GM23338 (cell line): ENCODE data around the gene UPK3B. TPM values are rescaled to one million over a fixed set of nuclear protein-coding genes. Genes with fewer than 3 reads are reported as not detected.
"Not testable (repeated sequence)": the region's sequence is repeated elsewhere in the genome, so short reads cannot be mapped to it uniquely, and the experiment has no call there.

ENCODE experiments used
- ATAC-seq: fragments of 200-7000 bp; cut with Tn5 transposase; 3 replicates; pipeline ENCODE4 v1.9.1; 2020
- DNase-seq: peaks from one replicate; pipeline ENCODE4 v3.0.0-alpha.2; 2015; ENCODE audit warnings: low spot score
- H2AFZ ChIP-seq: fragments of 200-600 bp; sonication (generic); 2 replicates; pipeline ENCODE4 v1.8.0; 2016; ENCODE audit warnings: antibody characterized with exemption, mild to moderate bottlenecking, moderate library complexity
- H3F3A ChIP-seq: fragments of 200-600 bp; sonication (generic); replicated peaks from 2 replicates; pipeline ENCODE4 v1.8.0; 2017; ENCODE audit warnings: antibody characterized with exemption, mixed run types, low read depth
- H3K27ac ChIP-seq: fragments of 200-600 bp; sonication (generic); 2 replicates; pipeline ENCODE4 v1.6.1; 2016; ENCODE audit warnings: low read depth
- H3K27me3 ChIP-seq: fragments of 200-600 bp; sonication (generic); 2 replicates; pipeline ENCODE4 v1.8.0; 2016; ENCODE audit warnings: mild to moderate bottlenecking, mixed run types, moderate library complexity; ENCODE audit not compliant: insufficient read depth
- H3K36me3 ChIP-seq: fragments of 200-600 bp; sonication (generic); 2 replicates; pipeline ENCODE4 v1.8.0; 2016; ENCODE audit warnings: mild to moderate bottlenecking; ENCODE audit not compliant: insufficient read depth
- H3K4me1 ChIP-seq: fragments of 200-600 bp; sonication (generic); 2 replicates; pipeline ENCODE4 v1.8.0; 2016; ENCODE audit warnings: mild to moderate bottlenecking, moderate library complexity; ENCODE audit not compliant: insufficient read depth
- H3K4me2 ChIP-seq: fragments of 200-600 bp; sonication (generic); 2 replicates; pipeline ENCODE4 v1.7.1; 2017; ENCODE audit warnings: mixed run types
- H3K4me3 ChIP-seq: fragments of 200-600 bp; sonication (generic); 2 replicates; pipeline ENCODE4 v1.6.1; 2016; ENCODE audit warnings: mixed run types
- H3K79me2 ChIP-seq: fragments of 200-600 bp; sonication (generic); replicated peaks from 2 replicates; pipeline ENCODE4 v1.8.0; 2017; ENCODE audit warnings: mild to moderate bottlenecking; ENCODE audit not compliant: insufficient read depth
- H3K9me2 ChIP-seq: fragments of 200-600 bp; sonication (generic); 2 replicates; pipeline ENCODE4 v1.8.0; 2017; ENCODE audit not compliant: insufficient read depth
- H4K20me1 ChIP-seq: fragments of 200-600 bp; sonication (generic); replicated peaks from 2 replicates; pipeline ENCODE4 v1.8.0; 2017; ENCODE audit warnings: mild to moderate bottlenecking; ENCODE audit not compliant: insufficient read depth
- H3K27ac Mint-ChIP-seq: 2 replicates; pipeline ENCODE4 v1.8.0; 2020; ENCODE audit warnings: inconsistent platforms, mild to moderate bottlenecking, moderate library complexity, mixed read lengths
- H3K27me3 Mint-ChIP-seq: 3 replicates; pipeline ENCODE4 v1.8.0; 2022; ENCODE audit warnings: low read depth, mild to moderate bottlenecking, moderate library complexity, mixed read lengths, inconsistent platforms; ENCODE audit not compliant: insufficient read depth, poor library complexity
- H3K36me3 Mint-ChIP-seq: 3 replicates; pipeline ENCODE4 v1.8.0; 2021; ENCODE audit warnings: low read depth, mild to moderate bottlenecking, inconsistent platforms, moderate library complexity, mixed read lengths
- H3K4me1 Mint-ChIP-seq: 3 replicates; pipeline ENCODE4 v1.8.0; 2020; ENCODE audit warnings: mild to moderate bottlenecking, inconsistent platforms, mixed read lengths
- H3K4me3 Mint-ChIP-seq: 3 replicates; pipeline ENCODE4 v1.8.0; 2021; ENCODE audit warnings: moderate library complexity, mild to moderate bottlenecking, inconsistent platforms, mixed read lengths
- H3K9me3 Mint-ChIP-seq: 3 replicates; pipeline ENCODE4 v1.8.0; 2020; ENCODE audit warnings: moderate library complexity, mild to moderate bottlenecking, inconsistent platforms, mixed read lengths
- polyA plus RNA-seq: library from polyadenylated mRNA; unstranded; fragments of >200 nt; fragmentation: Nextera tagmentation; extraction: Ambion mirVana; gene quantifications from 2 replicates; pipeline ENCODE4 v1.2.1, GENCODE V29; 2016
- total RNA-seq: library from RNA; depleted of rRNA; stranded (reverse); fragments of >200 nt; shearing (Covaris generic); gene quantifications from 2 replicates; pipeline ENCODE4 v1.2.3, GENCODE V29; 2014

UPK3B gene
- total and polyA plus RNA-seq, 2 experiments from 2014 or later = 3.8 to 5.2 TPM

- Mint-ChIP-seq H3K36me3 (peaks cover 18% of the 10 kb centered on the region), H3K4me1 (peaks cover 11% of the 10 kb centered on the region)
- not testable (repeated sequence) for H3K27ac ChIP-seq, H3K27me3 ChIP-seq, H3F3A ChIP-seq, H3K4me2 ChIP-seq, H3K27ac Mint-ChIP-seq, H3K4me1 ChIP-seq, H3K4me3 Mint-ChIP-seq, H2AFZ ChIP-seq, H3K36me3 ChIP-seq, H3K9me2 ChIP-seq, H3K9me3 Mint-ChIP-seq, H3K79me2 ChIP-seq, H3K4me3 ChIP-seq, H4K20me1 ChIP-seq, DNase-seq, ATAC-seq, H3K27me3 Mint-ChIP-seq
Measured at GRCh38 chr7:76483081-76483480, 27.3 kb upstream of the UPK3B start.

DNA sequence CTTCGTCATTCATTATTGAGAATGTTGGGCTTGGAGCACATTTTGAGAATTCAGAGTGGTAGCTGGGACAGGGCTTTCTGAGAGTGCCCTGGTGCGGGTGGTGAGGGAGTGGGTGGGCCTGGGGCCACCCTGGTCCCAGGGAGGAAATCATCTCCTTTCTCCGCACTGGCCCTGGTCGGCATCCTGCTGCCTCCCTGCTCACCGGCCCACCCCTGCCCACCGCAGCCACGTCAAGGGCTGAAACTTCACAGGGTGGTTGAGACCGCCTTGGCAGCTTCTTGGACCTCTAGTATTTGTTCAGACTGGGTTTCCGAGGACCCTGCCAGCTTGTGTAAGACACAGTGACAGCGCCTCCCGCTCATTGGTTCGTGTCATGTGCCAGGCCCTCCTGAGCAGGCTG lies 25.9 kb upstream of the UPK3B start:
- not testable (repeated sequence) for H2AFZ ChIP-seq, H3K27me3 Mint-ChIP-seq, H3K4me3 Mint-ChIP-seq, H3K79me2 ChIP-seq, DNase-seq, H3K27me3 ChIP-seq, H3K27ac ChIP-seq, H3K9me3 Mint-ChIP-seq, H3K4me3 ChIP-seq, H3K27ac Mint-ChIP-seq, H3F3A ChIP-seq, H3K36me3 ChIP-seq, H3K4me2 ChIP-seq, ATAC-seq, H4K20me1 ChIP-seq, H3K4me1 ChIP-seq, H3K9me2 ChIP-seq
- H3K4me1 Mint-ChIP-seq = peaks cover 11% of the 10 kb centered on the region
- peaks cover 18% of the 10 kb centered on the region for H3K36me3 Mint-ChIP-seq

- H3K27ac ChIP-seq, H3K9me3 Mint-ChIP-seq: not testable (repeated sequence)
- ATAC-seq = peak; percentile 95
Measured at GRCh38 chr7:76485822-76486610, 24.3 kb upstream of the UPK3B start.

GRCh38 chr7:76486618-76487017 lies 23.7 kb upstream of the UPK3B start:
- not testable (repeated sequence) for ATAC-seq, H3K9me2 ChIP-seq, H3F3A ChIP-seq, H3K36me3 ChIP-seq, H3K27ac ChIP-seq, H3K4me3 Mint-ChIP-seq, H4K20me1 ChIP-seq, H3K27me3 Mint-ChIP-seq, H3K27me3 ChIP-seq, H3K4me2 ChIP-seq, H3K4me1 Mint-ChIP-seq, H3K4me1 ChIP-seq, H2AFZ ChIP-seq, H3K27ac Mint-ChIP-seq, H3K9me3 Mint-ChIP-seq, H3K4me3 ChIP-seq, H3K79me2 ChIP-seq, DNase-seq
- H3K36me3 Mint-ChIP-seq = peaks cover 18% of the 10 kb centered on the region

More at GRCh38 chr7:76485822-76486610, 24.3 kb upstream of the UPK3B start:
- DNase-seq, H3K4me3 ChIP-seq, H2AFZ ChIP-seq, H3K27me3 Mint-ChIP-seq, H4K20me1 ChIP-seq, H3K4me1 ChIP-seq, H3K4me1 Mint-ChIP-seq, H3K27me3 ChIP-seq, H3K9me2 ChIP-seq, H3F3A ChIP-seq, H3K79me2 ChIP-seq, H3K4me3 Mint-ChIP-seq, H3K27ac Mint-ChIP-seq, H3K36me3 ChIP-seq, H3K4me2 ChIP-seq: not testable (repeated sequence)
- peaks cover 18% of the 10 kb centered on the region for H3K36me3 Mint-ChIP-seq

DNA sequence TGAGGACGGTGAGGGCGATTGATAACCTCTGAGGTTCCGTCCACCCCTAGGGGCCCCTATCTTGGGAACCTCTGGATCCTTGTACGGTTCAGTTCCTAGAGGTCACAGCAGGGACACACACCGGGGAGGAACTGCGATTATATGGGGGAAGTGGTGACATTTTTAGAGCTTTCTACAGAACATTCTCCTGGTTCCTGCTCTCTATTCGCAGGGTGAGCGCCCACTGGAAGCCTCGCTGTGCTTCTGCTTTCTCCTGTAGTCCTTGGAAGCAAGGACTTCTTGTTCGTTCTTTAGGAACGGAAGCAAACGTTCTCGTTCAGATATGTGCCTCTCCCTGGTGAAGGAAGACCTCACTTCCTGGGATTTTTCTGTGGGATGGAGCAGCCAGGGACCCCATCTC lies 22.4 kb upstream of the UPK3B start:
- ATAC-seq = not testable (repeated sequence)

DNA sequence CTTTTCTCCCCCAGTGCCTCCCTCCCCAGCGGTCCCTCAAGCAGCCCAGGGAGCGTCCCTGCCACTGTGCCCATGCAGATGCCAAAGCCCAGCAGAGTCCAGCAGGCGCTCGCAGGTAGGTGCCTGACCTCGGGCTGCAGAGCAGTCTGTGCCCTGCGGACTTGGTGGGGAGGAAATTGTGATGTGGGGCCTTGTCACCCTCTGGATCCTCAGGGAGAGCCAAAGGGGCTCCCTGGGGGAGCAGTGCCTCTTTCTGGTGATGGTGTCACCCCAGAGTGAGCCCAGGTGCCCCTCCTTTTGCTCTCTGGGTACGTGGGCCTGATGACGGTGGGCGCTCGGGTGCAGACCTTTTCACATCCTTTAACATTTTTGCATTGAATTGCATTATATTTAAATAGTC lies 18.2 kb upstream of the UPK3B start:
- H3K4me1 Mint-ChIP-seq, H3K27ac Mint-ChIP-seq, H4K20me1 ChIP-seq, H3K36me3 Mint-ChIP-seq, H3K79me2 ChIP-seq, ATAC-seq, H3K4me1 ChIP-seq, H3K4me2 ChIP-seq, H2AFZ ChIP-seq, H3K36me3 ChIP-seq, H3K4me3 ChIP-seq, H3K27ac ChIP-seq, H3F3A ChIP-seq, H3K27me3 ChIP-seq, H3K9me2 ChIP-seq, H3K9me3 Mint-ChIP-seq, H3K27me3 Mint-ChIP-seq, DNase-seq, H3K4me3 Mint-ChIP-seq: not testable (repeated sequence)

More for the DNA sequence above, 22.4 kb upstream of the UPK3B start:
- H3K9me3 Mint-ChIP-seq, H3K36me3 ChIP-seq, H3K27ac ChIP-seq, H3K27me3 ChIP-seq, H3K27ac Mint-ChIP-seq, H3K4me3 Mint-ChIP-seq, H3F3A ChIP-seq, H3K4me1 Mint-ChIP-seq, H2AFZ ChIP-seq, H3K9me2 ChIP-seq, H3K27me3 Mint-ChIP-seq, H3K4me1 ChIP-seq, H3K4me3 ChIP-seq, H3K4me2 ChIP-seq, H3K79me2 ChIP-seq, H4K20me1 ChIP-seq, H3K36me3 Mint-ChIP-seq, DNase-seq: not testable (repeated sequence)

DNA sequence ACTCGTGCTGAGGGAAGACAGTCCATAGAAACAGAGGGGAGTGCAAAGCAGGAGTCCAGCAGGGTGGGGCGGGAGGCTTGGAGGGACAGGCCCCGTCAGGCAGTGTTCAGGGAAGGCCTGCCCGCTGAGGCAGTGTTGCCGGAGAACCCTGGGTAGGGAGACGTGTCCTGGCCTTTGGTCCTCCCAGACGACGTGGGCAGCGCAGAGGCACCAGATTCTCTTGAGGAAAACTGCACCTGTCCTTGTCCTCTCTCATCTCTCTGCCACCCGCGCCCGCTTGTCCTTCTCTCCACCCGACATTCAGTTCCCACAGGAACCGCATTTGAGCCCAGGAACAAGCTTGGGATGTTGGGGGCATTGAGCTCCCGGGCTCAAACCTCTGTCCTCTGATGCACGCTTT lies 14.6 kb upstream of the UPK3B start:
- not testable (repeated sequence) for H3K4me2 ChIP-seq, H3K36me3 Mint-ChIP-seq, H3K4me3 ChIP-seq, H3K27me3 Mint-ChIP-seq, H3K4me1 Mint-ChIP-seq, H3K27ac ChIP-seq, H3K36me3 ChIP-seq, DNase-seq, H3K27ac Mint-ChIP-seq, H4K20me1 ChIP-seq, H3K4me3 Mint-ChIP-seq, H3K9me2 ChIP-seq, H3F3A ChIP-seq, H3K27me3 ChIP-seq, H3K4me1 ChIP-seq, H3K9me3 Mint-ChIP-seq, ATAC-seq, H2AFZ ChIP-seq, H3K79me2 ChIP-seq
